Rectal smooth muscle tissue (tissue), 1 donor: ENCODE data around the gene GFPT1.

Source experiments
- H3K27ac ChIP-seq: one replicate; pipeline ENCODE4 v1.7.0; 2013; ENCODE audit warnings: low read depth, low read length, inconsistent platforms
- H3K27me3 ChIP-seq: one replicate; pipeline ENCODE4 v1.7.0; 2013; ENCODE audit warnings: low read length; ENCODE audit not compliant: control insufficient read depth, insufficient read depth
- H3K36me3 ChIP-seq: one replicate; pipeline ENCODE4 v1.7.0; 2013; ENCODE audit warnings: low read length; ENCODE audit not compliant: control insufficient read depth, insufficient read depth
- H3K4me1 ChIP-seq: one replicate; pipeline ENCODE4 v1.7.0; 2013; ENCODE audit warnings: low read length; ENCODE audit not compliant: control insufficient read depth, insufficient read depth
- H3K4me3 ChIP-seq: one replicate; pipeline ENCODE4 v1.7.0; 2013; ENCODE audit warnings: low read length
- H3K9ac ChIP-seq: one replicate; pipeline ENCODE4 v1.7.0; 2013; ENCODE audit warnings: low read length

Gene GFPT1

GRCh38 chr2:69297216-69297615 lies 89.8 kb downstream of the GFPT1 start:
- Histone ChIP-seq H3K27ac (no peak overlapping the region), H3K4me1 (peaks cover 5% of the 10 kb centered on the region), H3K36me3 (no peaks in the 10 kb centered on the region), H3K9ac (no peak overlapping the region), H3K27me3 (no peaks in the 10 kb centered on the region), H3K4me3 (no peak overlapping the region)

- Histone ChIP-seq H3K4me3 (no peak overlapping the region), H3K27me3 (no peaks in the 10 kb centered on the region), H3K9ac (no peak overlapping the region), H3K4me1 (peaks cover 13% of the 10 kb centered on the region), H3K36me3 (no peaks in the 10 kb centered on the region), H3K27ac (no peak overlapping the region)
Observed at GRCh38 chr2:69296421-69296820, 90.6 kb downstream of the GFPT1 start.

GRCh38 chr2:69292256-69292655 lies 94.8 kb downstream of the GFPT1 start:
- Histone ChIP-seq H3K36me3 (no peaks in the 10 kb centered on the region), H3K4me1 (peaks cover 24% of the 10 kb centered on the region), H3K4me3 (no peak overlapping the region), H3K9ac (no peak overlapping the region), H3K27me3 (no peaks in the 10 kb centered on the region), H3K27ac (peak overlapping the region; percentile 49)

GRCh38 chr2:69291721-69292120 lies 95.3 kb downstream of the GFPT1 start:
- H3K27me3 ChIP-seq = no peaks in the 10 kb centered on the region
- H3K27ac ChIP-seq = peak overlapping the region; percentile 49
- H3K4me1 ChIP-seq = peaks cover 24% of the 10 kb centered on the region
- no peak overlapping the region for H3K9ac ChIP-seq
- H3K36me3 ChIP-seq = no peaks in the 10 kb centered on the region
- H3K4me3 ChIP-seq = no peak overlapping the region

- Histone ChIP-seq H3K4me3 (no peak overlapping the region), H3K27ac (peak overlapping the region; percentile 49)
Observed at GRCh38 chr2:69291004-69291650, 95.9 kb downstream of the GFPT1 start.

GRCh38 chr2:69288429-69288828 lies 98.6 kb downstream of the GFPT1 start:
- H3K36me3 ChIP-seq = no peaks in the 10 kb centered on the region
- no peak overlapping the region for H3K9ac ChIP-seq
- H3K4me1 ChIP-seq = peaks cover 24% of the 10 kb centered on the region
- no peak overlapping the region for H3K27ac ChIP-seq
- no peak overlapping the region for H3K4me3 ChIP-seq
- H3K27me3 ChIP-seq = no peaks in the 10 kb centered on the region

More at GRCh38 chr2:69291004-69291650, 95.9 kb downstream of the GFPT1 start:
- no peak overlapping the region for H3K9ac ChIP-seq
- peaks cover 24% of the 10 kb centered on the region for H3K4me1 ChIP-seq
- no peaks in the 10 kb centered on the region for H3K36me3 ChIP-seq
- no peaks in the 10 kb centered on the region for H3K27me3 ChIP-seq

GRCh38 chr2:69287544-69287943 lies 99.5 kb downstream of the GFPT1 start:
- Histone ChIP-seq H3K4me1 (peaks cover 21% of the 10 kb centered on the region), H3K36me3 (no peaks in the 10 kb centered on the region), H3K27ac (no peak overlapping the region), H3K27me3 (no peaks in the 10 kb centered on the region), H3K9ac (no peak overlapping the region), H3K4me3 (no peak overlapping the region)

- H3K27ac ChIP-seq = no peak overlapping the region
- H3K4me3 ChIP-seq = no peak overlapping the region
- H3K27me3 ChIP-seq = no peaks in the 10 kb centered on the region
Observed at GRCh38 chr2:69285379-69285894, 101.6 kb downstream of the GFPT1 start.

GRCh38 chr2:69280796-69281412 lies 106.1 kb downstream of the GFPT1 start:
- H3K36me3 ChIP-seq = no peaks in the 10 kb centered on the region
- H3K27me3 ChIP-seq = no peaks in the 10 kb centered on the region
- no peak overlapping the region for H3K4me3 ChIP-seq
- H3K27ac ChIP-seq = no peak overlapping the region
- H3K9ac ChIP-seq = no peak overlapping the region
- no peaks in the 10 kb centered on the region for H3K4me1 ChIP-seq

More at GRCh38 chr2:69285379-69285894, 101.6 kb downstream of the GFPT1 start:
- Histone ChIP-seq H3K36me3 (no peaks in the 10 kb centered on the region), H3K4me1 (peaks cover 1% of the 10 kb centered on the region), H3K9ac (no peak overlapping the region)

- Histone ChIP-seq H3K27me3 (no peaks in the 10 kb centered on the region), H3K9ac (no peak overlapping the region), H3K4me1 (no peaks in the 10 kb centered on the region), H3K36me3 (no peaks in the 10 kb centered on the region), H3K27ac (no peak overlapping the region), H3K4me3 (no peak overlapping the region)
Observed at GRCh38 chr2:69279931-69280681, 106.9 kb downstream of the GFPT1 start.

- H3K36me3 ChIP-seq = no peaks in the 10 kb centered on the region
- no peak overlapping the region for H3K27ac ChIP-seq
- H3K9ac ChIP-seq = no peak overlapping the region
- no peaks in the 10 kb centered on the region for H3K27me3 ChIP-seq
- H3K4me1 ChIP-seq = no peaks in the 10 kb centered on the region
- no peak overlapping the region for H3K4me3 ChIP-seq
Observed at GRCh38 chr2:69279211-69279610, 107.8 kb downstream of the GFPT1 start.

GRCh38 chr2:69278366-69278765 lies 108.7 kb downstream of the GFPT1 start:
- Histone ChIP-seq H3K27me3 (no peaks in the 10 kb centered on the region), H3K27ac (no peak overlapping the region), H3K36me3 (no peaks in the 10 kb centered on the region), H3K4me3 (no peak overlapping the region), H3K4me1 (no peaks in the 10 kb centered on the region), H3K9ac (no peak overlapping the region)
